ENCODE measurements around the gene CSNK1E.

The CSNK1E gene

DNA sequence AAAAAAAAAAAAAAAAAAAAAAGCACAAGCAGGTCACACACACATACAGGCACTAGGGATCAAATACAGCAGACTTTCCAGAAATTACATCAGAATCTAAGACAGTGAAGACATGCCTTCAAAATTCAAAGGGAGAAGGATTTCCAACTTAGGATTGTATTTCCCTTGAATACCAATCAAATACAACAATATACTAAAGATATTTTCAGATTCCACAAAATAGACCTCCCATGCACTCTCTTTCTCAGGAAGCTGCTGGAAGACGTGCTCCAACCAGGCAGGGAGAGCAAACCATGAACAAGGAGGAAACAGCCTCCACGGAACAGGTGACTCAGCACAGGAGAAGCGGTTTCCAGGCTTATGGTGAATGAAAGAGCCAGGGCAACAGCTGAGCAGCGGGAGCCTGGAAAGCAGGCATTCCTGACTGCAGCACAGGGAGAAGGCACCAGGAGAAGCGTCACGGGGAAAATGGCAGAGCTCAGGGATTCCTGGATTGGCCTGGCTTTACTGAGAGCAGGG is 76.4 kb downstream of the CSNK1E start:
- no peaks in the 10 kb centered on the region for H3K9me3 ChIP-seq (ENCODE audit: severe bottlenecking)
- no peak for DNase-seq (ENCODE audit: low spot score)
- peaks cover 32% of the 10 kb centered on the region for H3K36me3 ChIP-seq (ENCODE audit: low read depth)
- H3K4me3 ChIP-seq (ENCODE audit: severe bottlenecking): no peak overlapping the region
- TF ChIP-seq, protein P1, sequence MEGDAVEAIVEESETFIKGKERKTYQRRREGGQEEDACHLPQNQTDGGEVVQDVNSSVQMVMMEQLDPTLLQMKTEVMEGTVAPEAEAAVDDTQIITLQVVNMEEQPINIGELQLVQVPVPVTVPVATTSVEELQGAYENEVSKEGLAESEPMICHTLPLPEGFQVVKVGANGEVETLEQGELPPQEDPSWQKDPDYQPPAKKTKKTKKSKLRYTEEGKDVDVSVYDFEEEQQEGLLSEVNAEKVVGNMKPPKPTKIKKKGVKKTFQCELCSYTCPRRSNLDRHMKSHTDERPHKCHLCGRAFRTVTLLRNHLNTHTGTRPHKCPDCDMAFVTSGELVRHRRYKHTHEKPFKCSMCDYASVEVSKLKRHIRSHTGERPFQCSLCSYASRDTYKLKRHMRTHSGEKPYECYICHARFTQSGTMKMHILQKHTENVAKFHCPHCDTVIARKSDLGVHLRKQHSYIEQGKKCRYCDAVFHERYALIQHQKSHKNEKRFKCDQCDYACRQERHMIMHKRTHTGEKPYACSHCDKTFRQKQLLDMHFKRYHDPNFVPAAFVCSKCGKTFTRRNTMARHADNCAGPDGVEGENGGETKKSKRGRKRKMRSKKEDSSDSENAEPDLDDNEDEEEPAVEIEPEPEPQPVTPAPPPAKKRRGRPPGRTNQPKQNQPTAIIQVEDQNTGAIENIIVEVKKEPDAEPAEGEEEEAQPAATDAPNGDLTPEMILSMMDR (IDR thresholded peaks at IDR 0.05; ENCODE audit: poor library complexity, severe bottlenecking): no peak
- H3K27me3 ChIP-seq (ENCODE audit: insufficient read depth, poor library complexity, severe bottlenecking): no peaks in the 10 kb centered on the region
- peaks cover 53% of the 10 kb centered on the region for H3K4me1 ChIP-seq (ENCODE audit: insufficient read depth, poor library complexity, severe bottlenecking)
- H3K27ac ChIP-seq (ENCODE audit: poor library complexity, severe bottlenecking): peak overlapping the region; percentile 94
- peak; percentile 78 for ATAC-seq (ENCODE audit: low read depth)

Measured in RWPE2 (cell line).